ENCODE data around the gene PARD6A. TPM values are rescaled to one million over a fixed set of nuclear protein-coding genes. Genes with fewer than 3 reads are reported as not detected.
A peak's percentile ranks its signal among the peaks of the same experiment; 100 is the strongest.

Gene PARD6A
- total RNA-seq, 1 experiment from 2014 or later = 2.0 TPM

DNA sequence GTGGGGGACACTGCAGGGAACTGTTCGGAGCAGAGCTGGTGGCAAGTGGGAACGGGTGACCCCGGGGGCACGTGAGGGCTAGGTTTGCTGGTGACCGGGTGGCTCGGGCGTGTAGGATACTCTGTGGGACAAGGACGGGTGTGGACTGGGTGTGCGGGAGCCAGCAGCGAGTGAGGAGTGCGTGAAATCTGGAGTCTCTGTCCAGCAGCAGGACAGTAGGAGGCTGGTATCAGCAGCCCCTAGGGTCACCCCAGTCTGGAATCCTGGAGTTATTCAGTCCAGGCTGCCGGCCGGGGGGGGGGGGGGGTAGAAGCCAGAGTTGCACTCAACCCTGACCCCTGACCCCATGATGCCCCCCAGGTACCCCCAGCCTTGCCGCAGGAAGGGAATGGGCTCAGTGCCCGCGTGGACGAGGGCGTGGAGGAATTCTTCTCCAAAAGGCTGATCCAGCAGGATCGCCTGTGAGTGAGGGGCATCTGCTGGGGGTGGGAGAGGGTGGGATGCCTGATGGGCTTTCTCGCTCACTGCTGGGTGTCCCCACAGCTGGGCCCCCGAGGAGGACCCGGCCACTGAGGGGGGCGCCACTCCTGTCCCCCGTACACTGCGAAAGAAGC, 6.9 kb upstream of the PARD6A start:
- no peak for DNase-seq (ENCODE audit: low read depth)

DNA sequence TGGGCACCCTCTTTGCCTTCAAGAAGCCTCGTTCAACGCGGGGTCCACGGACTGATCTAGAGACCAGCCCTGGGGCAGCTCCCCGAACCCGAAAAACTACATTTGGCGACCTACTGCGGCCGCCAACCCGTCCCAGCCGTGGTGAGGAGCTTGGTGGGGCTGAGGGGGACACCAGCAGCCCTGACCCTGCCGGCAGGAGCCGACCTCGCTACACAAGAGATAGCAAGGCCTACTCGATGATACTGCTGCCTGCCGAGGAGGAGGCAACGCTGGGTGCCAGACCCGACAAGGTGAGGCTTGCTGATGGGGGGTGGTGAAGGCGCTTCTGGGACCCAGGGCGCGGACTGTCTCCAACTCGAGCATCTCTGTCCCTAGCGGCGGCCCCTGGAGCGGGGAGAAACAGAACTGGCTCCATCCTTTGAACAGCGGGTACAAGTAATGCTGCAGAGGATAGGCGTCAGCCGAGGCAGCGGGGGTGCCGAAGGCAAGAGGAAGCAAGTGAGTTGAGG, 6.3 kb upstream of the PARD6A start:
- no peak for DNase-seq (ENCODE audit: low read depth)

DNA sequence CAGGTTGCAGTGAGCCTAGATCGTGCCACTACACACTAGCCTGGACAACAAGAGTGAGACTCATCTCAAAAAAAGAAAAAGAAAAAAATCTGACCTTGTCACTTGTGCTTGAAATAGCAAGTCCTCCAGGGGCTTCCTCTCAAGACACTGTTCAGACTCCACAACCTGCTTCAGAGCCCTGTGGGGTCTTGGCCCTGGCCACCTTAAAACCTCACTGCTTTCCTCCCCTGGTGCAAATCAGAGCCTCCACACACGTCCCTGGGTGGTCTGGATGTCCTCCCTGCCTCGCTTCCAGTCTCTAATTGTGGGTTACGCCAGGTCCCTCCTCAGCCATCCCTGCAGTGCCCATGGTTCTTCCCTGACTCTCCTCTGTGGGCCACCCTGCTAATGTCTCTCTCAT, 5.4 kb upstream of the PARD6A start:
- no peak for DNase-seq (ENCODE audit: low read depth)

DNA sequence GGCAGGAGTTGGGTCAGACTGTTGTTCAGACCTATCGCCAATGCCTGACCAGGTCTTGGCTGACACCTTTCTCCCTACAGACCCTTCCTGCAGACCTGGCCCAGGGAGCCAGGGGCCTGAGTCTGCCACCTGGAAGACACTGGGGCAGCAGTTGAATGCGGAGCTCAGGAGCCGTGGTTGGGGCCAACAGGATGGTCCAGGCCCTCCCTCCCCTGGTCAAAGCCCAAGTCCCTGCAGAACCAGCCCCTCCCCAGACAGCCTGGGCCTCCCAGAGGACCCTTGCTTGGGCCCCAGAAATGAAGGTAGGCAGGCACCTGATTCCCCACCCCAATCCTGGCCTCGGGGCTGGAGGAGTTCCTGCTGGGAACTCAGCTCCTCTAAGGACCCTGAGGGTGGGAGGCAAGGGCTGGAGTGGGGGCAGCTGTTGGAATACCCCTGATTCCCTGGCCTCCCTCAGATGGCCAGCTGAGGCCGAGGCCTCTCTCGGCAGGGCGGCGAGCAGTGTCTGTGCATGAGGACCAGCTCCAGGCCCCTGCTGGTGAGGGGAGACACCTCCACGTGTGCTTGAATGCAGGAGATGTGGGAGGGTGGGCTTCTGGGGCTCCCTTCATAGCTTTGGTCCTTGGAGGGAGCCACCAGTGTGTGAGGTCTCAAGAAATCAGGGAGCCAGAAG, 4.3 kb upstream of the PARD6A start:
- no peak for DNase-seq (ENCODE audit: low read depth)

DNA sequence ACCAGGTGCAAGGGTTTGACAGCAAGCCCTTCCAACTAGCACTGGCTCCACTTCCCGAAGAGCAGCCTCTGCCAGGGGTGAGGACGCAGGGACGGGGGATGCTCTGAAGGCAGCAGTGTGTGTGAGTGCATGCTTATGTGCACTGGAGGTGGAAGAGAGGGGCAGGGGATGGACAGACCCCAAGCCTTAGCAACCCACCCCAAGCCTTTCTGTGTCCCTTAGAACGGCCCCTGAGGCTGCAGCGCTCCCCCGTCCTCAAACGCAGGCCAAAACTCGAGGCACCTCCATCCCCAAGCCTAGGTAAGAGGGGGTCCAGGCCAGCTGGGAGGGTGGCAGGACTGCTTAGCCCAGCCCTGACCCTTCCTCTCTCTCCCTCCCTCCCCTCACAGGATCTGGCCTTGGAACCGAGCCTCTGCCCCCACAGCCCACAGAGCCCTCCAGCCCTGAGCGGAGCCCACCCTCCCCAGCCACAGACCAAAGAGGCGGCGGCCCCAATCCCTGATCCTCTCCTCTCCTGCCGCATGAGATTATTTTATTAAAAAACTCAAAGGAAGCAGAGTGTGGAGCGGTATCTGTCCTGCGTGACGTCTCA, 3.6 kb upstream of the PARD6A start:
- DNase-seq (ENCODE audit: low read depth) = no peak

DNA sequence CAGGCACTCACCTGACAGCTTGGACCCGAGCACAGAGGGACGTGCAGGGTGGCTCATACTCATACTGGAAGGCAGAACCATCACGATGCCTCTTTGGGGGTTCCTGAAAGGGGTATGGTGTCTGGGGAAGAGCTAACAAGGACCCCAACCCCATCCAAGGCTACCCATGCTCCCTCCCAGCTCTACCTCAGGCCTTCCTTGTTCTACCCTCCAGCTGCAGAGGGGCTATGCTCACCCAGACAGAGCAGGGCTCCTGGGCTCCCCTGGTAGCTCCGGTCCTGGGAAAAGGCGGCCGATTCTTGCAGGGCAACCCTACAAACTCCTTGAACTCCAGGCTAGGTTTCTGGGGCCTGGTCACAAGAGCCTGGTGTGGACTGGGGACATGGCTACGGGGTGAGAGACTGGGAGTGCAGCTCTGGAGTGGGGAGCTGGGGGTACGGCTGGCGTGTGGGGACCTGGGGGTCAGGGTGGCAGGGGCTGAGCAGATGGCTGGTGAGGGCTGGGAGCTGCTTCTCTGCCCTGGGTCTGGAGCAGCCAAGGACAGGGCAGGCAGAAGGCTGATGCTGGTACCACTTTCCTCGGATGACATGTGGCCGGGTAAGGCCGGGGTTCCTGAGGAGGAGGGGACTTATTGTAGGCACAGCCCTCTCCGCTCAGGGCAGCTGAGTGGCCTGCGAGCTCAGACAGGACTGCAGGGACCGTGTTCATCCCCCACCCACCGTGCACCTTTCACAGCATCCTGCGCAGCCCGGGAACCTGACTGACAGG, 2.8 kb upstream of the PARD6A start:
- no peak for DNase-seq (ENCODE audit: low read depth)

DNA sequence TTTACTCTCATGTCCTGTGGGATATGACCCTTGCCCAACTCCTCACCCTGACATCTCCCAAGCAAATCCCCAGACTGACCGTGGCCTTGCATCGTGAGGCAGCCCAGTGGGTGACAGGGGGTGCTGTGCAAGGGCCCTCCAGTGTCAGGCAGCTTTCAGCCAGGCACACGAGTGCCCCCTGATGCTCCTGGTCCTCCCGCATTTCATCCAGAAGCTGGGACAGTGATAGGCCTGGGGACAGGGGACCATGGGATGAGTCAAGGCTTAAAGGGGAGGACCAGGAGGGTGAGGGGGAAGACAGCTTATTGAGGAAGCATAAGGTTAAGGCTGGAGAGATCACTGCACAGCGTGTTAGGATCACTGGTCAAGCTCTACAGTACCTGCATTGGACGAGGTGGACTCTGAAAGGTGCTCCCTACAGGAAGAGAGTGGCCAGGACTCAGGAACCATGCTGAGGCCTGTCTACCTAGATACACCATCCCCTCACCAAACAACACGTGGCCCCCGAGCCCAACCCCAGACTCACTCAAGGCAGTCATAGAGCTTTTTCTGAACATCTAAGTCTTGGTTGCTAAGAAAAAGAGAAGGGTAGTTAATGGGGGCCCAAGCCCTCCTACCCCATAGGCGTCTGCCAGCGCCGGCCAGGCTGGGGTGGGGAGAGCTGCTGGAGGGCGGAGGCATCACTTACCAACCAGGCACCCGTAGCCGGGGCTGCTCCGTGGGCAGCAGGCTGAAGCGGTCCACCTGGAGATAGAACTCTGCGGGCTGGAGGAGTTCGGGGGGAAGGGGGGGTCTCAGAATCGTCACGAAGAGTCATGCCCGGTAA, 1.7 kb upstream of the PARD6A start:
- no peak for DNase-seq (ENCODE audit: low read depth)

DNA sequence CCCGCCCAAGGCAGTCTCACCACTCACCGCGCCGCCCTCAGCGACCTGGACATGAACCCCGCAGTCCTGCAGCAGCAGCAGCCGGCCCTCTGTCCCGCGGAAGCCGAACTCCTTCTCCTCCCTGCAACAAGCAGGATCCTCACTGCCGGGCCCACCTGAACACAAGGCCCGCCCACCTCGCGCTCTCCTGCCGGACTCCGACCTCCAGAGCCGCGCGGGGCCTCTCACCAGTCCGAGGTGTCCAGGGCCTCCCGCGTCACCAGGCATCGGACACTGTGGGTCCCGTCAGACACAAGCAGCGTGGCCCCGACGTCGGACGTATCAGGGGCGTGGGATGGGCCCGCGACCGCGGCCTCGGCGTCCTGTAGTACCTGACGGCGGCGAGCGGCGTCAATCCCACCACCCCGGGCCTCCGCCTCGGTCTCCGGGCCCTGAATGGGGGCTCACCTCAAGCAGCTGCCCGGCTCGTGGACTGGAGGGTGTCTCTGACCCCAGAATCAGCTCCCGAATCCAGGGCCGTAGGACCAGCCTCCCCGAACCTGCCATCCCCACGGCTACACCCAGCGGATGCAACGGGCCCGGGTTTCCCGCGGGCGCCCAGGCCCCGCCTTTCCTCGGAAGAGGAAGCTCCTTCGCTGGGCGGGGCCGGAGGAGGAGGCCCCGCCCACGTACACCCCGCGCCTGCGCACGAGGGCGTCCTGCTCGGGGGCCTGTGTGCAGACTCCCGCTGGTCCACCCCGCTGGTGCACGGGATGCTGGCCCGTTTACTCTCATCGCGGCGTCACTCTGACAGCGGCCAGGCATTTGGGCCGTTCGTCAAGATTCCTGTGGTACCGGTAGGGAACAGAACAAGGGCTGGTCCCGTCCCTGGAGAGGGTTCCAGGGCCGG, 841 bp upstream of the PARD6A start, which contains the start of gene ACD:
ACD (minus strand) TSS at position 586 of the 889 bp plus-strand sequence; CDS start at position 546, 40 bp downstream.
- peak; percentile 91 for DNase-seq (ENCODE audit: low read depth)

DNA sequence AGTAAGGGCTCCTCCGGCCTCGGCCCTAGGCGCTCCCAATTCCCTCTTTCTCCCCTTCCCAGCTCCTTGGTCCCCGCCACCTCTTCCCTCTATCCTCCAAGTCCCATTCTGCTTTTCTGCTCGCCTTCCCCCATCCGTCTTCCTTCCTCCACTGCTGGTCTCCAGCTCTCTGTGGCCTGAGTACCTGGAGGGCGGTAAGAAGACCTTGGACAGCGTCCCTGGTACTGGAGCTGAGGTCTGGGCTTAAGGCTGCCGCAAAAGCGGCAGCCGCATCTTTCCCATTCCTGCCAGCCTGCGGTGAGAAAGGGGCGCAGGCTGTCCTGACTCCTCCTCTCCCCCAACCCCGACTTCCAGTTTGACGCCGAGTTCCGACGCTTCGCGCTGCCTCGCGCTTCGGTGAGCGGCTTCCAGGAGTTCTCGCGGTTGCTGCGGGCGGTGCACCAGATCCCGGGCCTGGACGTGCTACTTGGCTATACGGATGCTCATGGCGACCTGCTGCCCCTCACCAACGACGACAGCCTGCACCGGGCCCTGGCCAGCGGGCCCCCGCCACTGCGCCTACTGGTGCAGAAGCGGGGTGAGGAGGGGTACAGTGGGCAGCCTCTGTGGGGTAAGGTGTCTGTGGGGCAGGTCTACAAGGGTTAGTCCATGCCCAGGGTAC, 471 bp downstream of the PARD6A start:
- peak; percentile 62 for DNase-seq (ENCODE audit: low read depth)

DNA sequence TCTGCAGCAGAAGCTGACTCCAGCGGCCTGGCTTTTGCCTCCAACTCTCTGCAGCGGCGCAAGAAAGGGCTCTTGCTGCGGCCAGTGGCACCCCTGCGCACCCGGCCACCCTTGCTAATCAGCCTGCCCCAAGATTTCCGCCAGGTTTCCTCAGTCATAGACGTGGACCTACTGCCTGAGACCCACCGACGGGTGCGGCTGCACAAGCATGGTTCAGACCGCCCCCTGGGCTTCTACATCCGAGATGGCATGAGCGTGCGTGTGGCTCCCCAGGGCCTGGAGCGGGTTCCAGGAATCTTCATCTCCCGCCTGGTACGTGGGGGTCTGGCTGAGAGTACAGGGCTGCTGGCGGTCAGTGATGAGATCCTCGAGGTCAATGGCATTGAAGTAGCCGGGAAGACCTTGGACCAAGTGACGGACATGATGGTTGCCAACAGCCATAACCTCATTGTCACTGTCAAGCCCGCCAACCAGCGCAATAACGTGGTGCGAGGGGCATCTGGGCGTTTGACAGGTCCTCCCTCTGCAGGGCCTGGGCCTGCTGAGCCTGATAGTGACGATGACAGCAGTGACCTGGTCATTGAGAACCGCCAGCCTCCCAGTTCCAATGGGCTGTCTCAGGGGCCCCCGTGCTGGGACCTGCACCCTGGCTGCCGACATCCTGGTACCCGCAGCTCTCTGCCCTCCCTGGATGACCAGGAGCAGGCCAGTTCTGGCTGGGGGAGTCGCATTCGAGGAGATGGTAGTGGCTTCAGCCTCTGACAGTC, 1.3 kb downstream of the PARD6A start:
- no peak for DNase-seq (ENCODE audit: low read depth)

DNA sequence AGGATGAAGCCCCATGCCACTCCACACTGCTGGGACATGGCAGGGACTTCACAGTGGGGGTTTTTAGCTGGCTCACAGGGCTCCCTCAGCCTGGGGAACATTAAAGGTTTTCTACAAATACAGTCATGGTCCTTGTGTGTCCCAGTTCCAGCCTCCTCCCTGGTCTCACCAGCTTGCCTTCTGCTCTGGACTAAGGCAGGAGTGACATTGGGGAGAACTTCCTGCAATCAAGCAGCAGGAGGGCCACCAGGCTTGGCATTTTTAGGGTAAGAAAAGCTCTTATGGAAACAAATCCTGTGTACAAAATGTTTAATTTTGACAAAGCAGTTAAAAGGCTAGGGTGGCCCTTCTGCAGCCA, 1.9 kb downstream of the PARD6A start:
- DNase-seq (ENCODE audit: low read depth) = no peak

DNA sequence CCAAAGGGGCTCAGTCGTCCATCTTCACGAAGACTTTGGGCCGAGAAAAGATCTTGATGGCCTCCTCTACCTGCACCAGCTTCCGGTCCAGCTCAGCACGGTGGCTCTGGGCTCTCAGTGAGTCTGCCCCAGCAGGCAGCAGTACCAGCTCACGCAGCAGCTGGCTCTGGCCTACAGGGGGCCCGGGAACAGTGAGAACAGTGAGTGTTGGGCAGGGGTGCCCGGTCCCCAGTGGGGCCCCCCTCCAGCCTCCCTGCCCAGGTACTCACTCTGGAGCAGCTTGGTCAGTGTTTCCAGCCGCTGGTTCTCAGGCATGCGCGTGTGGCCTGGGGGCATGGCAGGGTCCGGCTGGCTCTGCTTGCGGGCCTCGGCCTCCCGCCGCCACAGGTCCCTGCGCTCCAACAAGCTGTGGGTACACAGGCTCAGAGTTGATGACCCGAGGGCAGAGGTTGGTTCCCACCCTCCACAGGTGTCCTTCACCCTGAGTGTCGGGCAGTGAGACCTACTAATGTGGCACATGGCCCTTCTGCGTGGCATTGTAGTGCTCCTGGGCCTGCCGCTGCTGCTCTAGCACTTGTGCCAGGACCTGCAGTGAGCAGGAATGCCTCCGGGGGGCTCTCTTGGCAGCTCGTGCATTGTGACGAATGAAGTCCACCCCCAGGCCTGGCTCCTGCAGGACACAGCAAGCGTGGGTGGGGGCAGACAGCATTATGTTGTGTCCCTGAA, 2.6 kb downstream of the PARD6A start:
- DNase-seq (ENCODE audit: low read depth) = no peak

DNA sequence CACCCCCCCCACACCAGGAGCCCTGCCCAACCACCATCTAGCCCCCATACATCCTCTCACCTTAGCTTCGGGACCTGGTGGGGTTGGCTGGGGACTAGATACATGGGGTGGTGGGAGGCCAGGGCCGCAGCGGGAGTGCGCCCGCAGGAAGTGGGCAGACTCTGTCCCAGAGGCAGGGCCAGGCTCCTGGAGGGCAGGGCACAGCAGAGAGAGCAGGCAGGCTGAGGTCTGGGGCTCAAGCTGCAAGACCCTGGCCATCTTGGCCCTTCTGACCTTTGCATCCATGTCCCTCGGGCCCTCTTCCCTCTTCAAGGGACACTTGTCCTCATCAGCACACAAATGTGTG, 3.1 kb downstream of the PARD6A start:
- DNase-seq (ENCODE audit: low read depth) = no peak

DNA sequence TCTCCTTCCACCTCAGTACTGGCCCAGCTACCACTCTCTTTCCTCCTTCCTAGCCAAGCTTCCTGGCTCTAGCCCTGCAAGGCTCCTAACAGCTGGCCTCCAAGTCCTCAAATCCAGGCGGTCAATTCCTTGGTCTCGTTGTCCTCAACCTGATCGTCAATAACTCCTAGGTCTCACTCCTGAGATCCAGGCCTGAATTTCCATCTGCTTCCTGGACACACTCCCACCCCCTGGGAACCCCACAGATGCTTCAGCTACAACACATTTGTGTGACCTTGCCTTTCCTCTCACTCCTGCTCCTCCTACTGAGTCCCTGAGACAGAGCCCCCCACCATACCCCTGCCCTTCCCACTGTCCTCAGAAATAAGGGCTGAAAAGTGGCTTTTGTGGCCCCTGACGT, 3.5 kb downstream of the PARD6A start:
- DNase-seq (ENCODE audit: low read depth) = no peak

DNA sequence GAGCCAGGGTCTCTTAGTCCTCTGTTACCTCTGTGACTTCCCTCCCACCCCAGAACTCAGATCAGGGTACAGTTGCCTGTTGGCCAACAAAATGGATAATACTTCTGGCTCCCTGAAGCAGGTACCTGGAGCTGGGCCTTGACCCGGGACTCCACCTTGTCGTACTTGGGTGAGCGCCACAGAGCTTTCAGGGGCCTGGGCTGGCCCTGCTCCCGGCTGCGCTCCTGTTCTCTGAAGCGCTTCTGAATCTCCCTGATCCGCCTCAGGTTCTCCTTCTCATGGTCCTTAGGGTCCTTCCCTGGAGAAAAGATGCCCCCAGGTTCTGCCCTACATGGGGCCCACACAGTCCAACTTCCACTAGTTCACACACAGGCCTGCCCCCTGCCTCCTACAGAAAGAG, 4.1 kb downstream of the PARD6A start:
- no peak for DNase-seq (ENCODE audit: low read depth)

DNA sequence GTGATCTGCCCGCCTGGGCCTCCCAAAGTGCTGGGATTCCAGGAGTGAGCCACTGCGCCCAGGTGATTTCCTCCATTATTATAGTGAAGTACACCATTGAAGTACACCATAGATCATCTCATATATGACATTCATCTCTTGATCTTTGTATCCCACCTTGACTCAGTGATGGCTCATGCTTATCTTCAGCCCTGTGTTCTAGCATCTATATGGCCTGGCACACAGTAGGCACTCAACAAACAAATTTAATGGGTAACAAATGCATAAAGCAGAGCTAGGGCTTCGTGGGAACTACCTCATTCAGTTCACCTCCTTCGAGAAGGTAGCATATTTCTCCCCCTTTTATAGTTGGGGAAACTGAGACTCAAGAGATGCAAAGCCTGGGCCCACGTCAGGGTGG, 4.8 kb downstream of the PARD6A start:
- DNase-seq (ENCODE audit: low read depth) = no peak

DNA sequence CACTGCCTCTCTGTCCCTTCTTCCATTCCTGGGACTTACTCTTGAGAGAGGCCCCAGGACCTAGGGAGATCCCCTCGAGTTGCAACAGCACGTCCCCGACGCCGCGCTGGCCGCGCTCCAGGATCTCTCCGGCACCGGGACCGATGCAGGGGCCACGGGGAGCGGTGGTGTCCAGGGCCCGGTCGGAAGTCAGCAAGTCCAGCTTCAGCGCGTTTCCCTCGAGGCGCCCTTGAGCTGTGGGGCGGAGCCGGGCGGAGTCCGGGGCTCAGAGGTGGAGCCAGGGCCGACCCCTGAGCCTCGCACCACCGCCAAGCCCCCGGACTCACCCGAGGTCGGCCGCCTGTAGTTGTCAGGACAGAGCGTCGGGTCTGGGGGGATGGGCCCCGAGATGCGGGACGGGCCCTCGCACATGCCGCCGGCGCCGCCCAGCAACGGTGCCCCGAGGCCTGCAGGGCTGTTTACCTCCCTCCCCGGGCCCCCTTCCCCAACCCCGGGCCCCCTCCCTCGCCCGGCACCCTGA, 5.3 kb downstream of the PARD6A start:
- peak; percentile 46 for DNase-seq (ENCODE audit: low read depth)

All from M059J (cell line).